Esophagus squamous epithelium (tissue), 5 donors: Measurements from ENCODE around the gene ZNF343. TPM values are rescaled to one million over a fixed set of nuclear protein-coding genes. Genes with fewer than 3 reads are reported as not detected.

Experiments
- DNase-seq: peaks from one replicate; lab custom pipeline; 2025; lab: John Stamatoyannopoulos, UW
- H3K27ac ChIP-seq, 4 donors: fragments of 200-600 bp; sonication (generic); one replicate each; pipeline ENCODE4 v1.5.1; 2016 to 2019; ENCODE audit warnings: mild to moderate bottlenecking in 1 of 4
- H3K27me3 ChIP-seq, 4 donors: fragments of 200-600 bp; sonication (generic); 1 replicate in 3 of 4; 2 replicates in 1 of 4; pipeline versions ENCODE4 v1.5.1 to v1.6.0; 2017 to 2021; ENCODE audit warnings: antibody characterized with exemption in 1 of 4
- H3K36me3 ChIP-seq, 3 donors: fragments of 200-600 bp; sonication (generic); one replicate each; pipeline ENCODE4 v1.5.1; 2016 to 2019
- H3K4me1 ChIP-seq, 3 donors: fragments of 200-600 bp; sonication (generic); one replicate each; pipeline ENCODE4 v1.5.1; 2017 to 2019
- H3K4me3 ChIP-seq, 4 donors: fragments of 200-600 bp; sonication (generic); 1 replicate in 3 of 4; 2 replicates in 1 of 4; pipeline ENCODE4 v1.5.1; 2016 to 2019; ENCODE audit warnings: mild to moderate bottlenecking in 2 of 4, moderate library complexity in 1 of 4
- H3K9me3 ChIP-seq, 3 donors: fragments of 200-600 bp; sonication (generic); one replicate each; pipeline ENCODE4 v1.5.1; 2016 to 2019
- CTCF ChIP-seq, 6 experiments: fragments of 450-650 bp in 4 of 6; fragments of 200-600 bp in 2 of 6; sonication (generic) in 2 of 6; IDR thresholded peaks; one replicate each; pipeline ENCODE4 v1.5.1; 2016 to 2019; ENCODE audit warnings: antibody characterized with exemption in 6 of 6, mild to moderate bottlenecking in 4 of 6, moderate library complexity in 4 of 6
- POLR2A ChIP-seq, 4 donors: fragments of 450-650 bp; IDR thresholded peaks; one replicate each; pipeline ENCODE4 v1.6.1; 2017; ENCODE audit warnings: antibody characterized with exemption in 4 of 4, mild to moderate bottlenecking in 4 of 4, moderate library complexity in 3 of 4
- WGBS, 2 donors: methylation state at CpG; one replicate each; pipeline ENCODE4 v1.1.5; 2018; 5-methylcytosine and 5-hydroxymethylcytosine counted together
- intact Hi-C: fragments of 100-400 bp; cut with DNase I; formaldehyde crosslinking; loops from one replicate; pipeline ENCODE4 v1.15.0; 2022
- small RNA-seq, 4 donors: library from RNA; depleted of rRNA; stranded (forward); fragments of <200 nt; gene quantifications; one replicate each; pipeline ENCODE3, GENCODE V24; 2016
- total RNA-seq, 4 donors: library from RNA; depleted of rRNA; stranded (reverse); fragments of >200 nt; gene quantifications; one replicate each; pipeline ENCODE4 v1.1.0, GENCODE V29; 2016
- donor health status: DM: yes; HTN: yes; CAD: no.

The ZNF343 gene
- total RNA-seq, 4 donors from 2014 or later: 4.9 to 13.2 (median 5.4) TPM

- DNase-seq: no peak
- TF ChIP-seq POLR2A (IDR thresholded peaks at IDR 0.05): no peak
- no peak for TF ChIP-seq CTCF (IDR thresholded peaks at IDR 0.05)
- intact Hi-C loops: no loop called here
- H3K36me3 ChIP-seq: no peaks in the 10 kb centered on the region
- WGBS, 2 donors: 51 to 74% methylated on average over 3 to 4 of the region's 4 CpGs
- H3K4me3 ChIP-seq: no peak overlapping the region
- H3K27ac ChIP-seq: peak overlapping the region in 1 of 4 donors; percentile 26
- no peaks in the 10 kb centered on the region for H3K9me3 ChIP-seq
- H3K27me3 ChIP-seq: no peaks in the 10 kb centered on the region
- peaks cover 3 to 16% (median 4%) of the 10 kb centered on the region in 3 donors for H3K4me1 ChIP-seq
Observed at GRCh38 chr20:2446845-2447244, 61.9 kb downstream of the ZNF343 start.

Small RNAs within 50 kb of the gene (small RNA-seq; reads per million reads assigned to genes)
- gene RF00019: 0 reads per million in 4 donors

Other genes starting within 250 kb of the ZNF343 start
- gene TGM3, start 212.9 kb downstream of the ZNF343 start, total RNA-seq: 1,000 to 10,000 TPM in 3 of 4 donors, 100 to 1,000 TPM in 1; 626 to 2,995 (median 1,370) TPM
- not detected for gene TGM6, start 128.0 kb downstream of the ZNF343 start, total RNA-seq
- gene SNRPB, start 38.1 kb downstream of the ZNF343 start, total RNA-seq: 100 to 1,000 TPM; 244 to 393 (median 277) TPM
- under 1 TPM in 1 of 4 donors, not detected in 3; 0.19 TPM for gene TMC2, start 27.7 kb upstream of the ZNF343 start, total RNA-seq
- gene NOP56, start 143.7 kb upstream of the ZNF343 start, total RNA-seq: 100 to 1,000 TPM in 3 of 4 donors, 10 to 100 TPM in 1; 73.0 to 174 (median 137) TPM
- 100 to 1,000 TPM in 3 of 4 donors, 10 to 100 TPM in 1; 77.4 to 136 (median 123) TPM for gene IDH3B, start 155.3 kb upstream of the ZNF343 start, total RNA-seq
- 10 to 100 TPM in 1 of 4 donors, 1 to 10 TPM in 3; 3.2 to 10.4 (median 7.2) TPM for gene EBF4, start 183.9 kb upstream of the ZNF343 start, total RNA-seq